Astrocyte (in vitro differentiated cells and primary cell): ENCODE measurements around the gene TNFRSF1A. TPM values are rescaled to one million over a fixed set of nuclear protein-coding genes. Genes with fewer than 3 reads are reported as not detected.

Experiments
- DNase-seq: peaks from one replicate; pipeline ENCODE4 v3.0.0-alpha.2; 2010; ENCODE audit warnings: low read depth
- FAIRE-seq: peaks from 2 replicates; lab custom pipeline; 2011; peaks lifted over from hg19 to GRCh38; lab: Jason Lieb, UNC
- H2AFZ ChIP-seq: 2 replicates; pipeline ENCODE4 v1.6.0; 2012; ENCODE audit warnings: low read depth, low read length, inconsistent platforms
- H3K27ac ChIP-seq: 2 replicates; pipeline ENCODE4 v1.5.1; 2011; ENCODE audit warnings: low read depth, low read length, inconsistent platforms
- H3K27me3 ChIP-seq: 2 replicates; pipeline ENCODE4 v1.6.0; 2011; ENCODE audit warnings: low read length, inconsistent platforms; ENCODE audit not compliant: insufficient read depth
- H3K36me3 ChIP-seq: 2 replicates; pipeline ENCODE4 v1.5.1; 2011; ENCODE audit warnings: low read length, inconsistent platforms; ENCODE audit not compliant: insufficient read depth
- H3K4me1 ChIP-seq: 2 replicates; pipeline ENCODE4 v1.5.1; 2011; ENCODE audit warnings: low read length, inconsistent platforms; ENCODE audit not compliant: insufficient read depth
- H3K4me2 ChIP-seq: 2 replicates; pipeline ENCODE4 v1.6.0; 2012; ENCODE audit warnings: low read length, inconsistent platforms
- H3K4me3 ChIP-seq: 2 replicates; pipeline ENCODE4 v1.5.1; 2011; ENCODE audit warnings: low read depth, mild to moderate bottlenecking, low read length, inconsistent platforms; ENCODE audit not compliant: insufficient read depth
- H3K79me2 ChIP-seq: 2 replicates; pipeline ENCODE4 v1.6.0; 2012; ENCODE audit warnings: mild to moderate bottlenecking, low read length, inconsistent platforms; ENCODE audit not compliant: insufficient read depth
- H3K9ac ChIP-seq: 2 replicates; pipeline ENCODE4 v1.6.0; 2012; ENCODE audit warnings: mild to moderate bottlenecking, low read length, inconsistent platforms
- H3K9me3 ChIP-seq: 2 replicates; pipeline ENCODE4 v1.5.1; 2012; ENCODE audit warnings: low read depth, mild to moderate bottlenecking, low read length, inconsistent platforms; ENCODE audit not compliant: insufficient read depth
- H4K20me1 ChIP-seq: 2 replicates; pipeline ENCODE4 v1.6.0; 2012; ENCODE audit warnings: low read length, inconsistent platforms; ENCODE audit not compliant: insufficient read depth
- H3K27ac Mint-ChIP-seq: one replicate; pipeline ENCODE4 v1.8.0; 2021; ENCODE audit warnings: mild to moderate bottlenecking, mixed read lengths; ENCODE audit not compliant: unreplicated experiment
- H3K27me3 Mint-ChIP-seq: one replicate; pipeline ENCODE4 v1.8.0; 2021; ENCODE audit warnings: low read depth, mixed read lengths; ENCODE audit not compliant: unreplicated experiment
- H3K36me3 Mint-ChIP-seq: one replicate; pipeline ENCODE4 v1.8.0; 2021; ENCODE audit warnings: low read depth, mixed read lengths; ENCODE audit not compliant: unreplicated experiment
- H3K4me1 Mint-ChIP-seq: one replicate; pipeline ENCODE4 v1.8.0; 2021; ENCODE audit warnings: low read depth, mixed read lengths; ENCODE audit not compliant: unreplicated experiment
- H3K4me3 Mint-ChIP-seq: one replicate; pipeline ENCODE4 v1.8.0; 2021; ENCODE audit warnings: mild to moderate bottlenecking, moderate library complexity, mixed read lengths; ENCODE audit not compliant: unreplicated experiment
- H3K9me3 Mint-ChIP-seq: one replicate; pipeline ENCODE4 v1.8.0; 2021; ENCODE audit warnings: mild to moderate bottlenecking, mixed read lengths; ENCODE audit not compliant: unreplicated experiment
- CTCF ChIP-seq: IDR thresholded peaks from 2 replicates; pipeline ENCODE4 v1.5.1; 2011; ENCODE audit warnings: low read depth, mild to moderate bottlenecking, inconsistent platforms, low read length, moderate library complexity; ENCODE audit not compliant: insufficient read depth
- EZH2 ChIP-seq: IDR thresholded peaks from 2 replicates; pipeline ENCODE4 v1.6.1; 2012; ENCODE audit warnings: mild to moderate bottlenecking, low read length, inconsistent platforms; ENCODE audit not compliant: insufficient read depth
- total RNA-seq: library from RNA; stranded (reverse); gene quantifications from 2 replicates; pipeline ENCODE4 v1.2.1, GENCODE V29; 2021

Gene TNFRSF1A
- total RNA-seq, 1 donor from 2014 or later: 118 TPM

DNA sequence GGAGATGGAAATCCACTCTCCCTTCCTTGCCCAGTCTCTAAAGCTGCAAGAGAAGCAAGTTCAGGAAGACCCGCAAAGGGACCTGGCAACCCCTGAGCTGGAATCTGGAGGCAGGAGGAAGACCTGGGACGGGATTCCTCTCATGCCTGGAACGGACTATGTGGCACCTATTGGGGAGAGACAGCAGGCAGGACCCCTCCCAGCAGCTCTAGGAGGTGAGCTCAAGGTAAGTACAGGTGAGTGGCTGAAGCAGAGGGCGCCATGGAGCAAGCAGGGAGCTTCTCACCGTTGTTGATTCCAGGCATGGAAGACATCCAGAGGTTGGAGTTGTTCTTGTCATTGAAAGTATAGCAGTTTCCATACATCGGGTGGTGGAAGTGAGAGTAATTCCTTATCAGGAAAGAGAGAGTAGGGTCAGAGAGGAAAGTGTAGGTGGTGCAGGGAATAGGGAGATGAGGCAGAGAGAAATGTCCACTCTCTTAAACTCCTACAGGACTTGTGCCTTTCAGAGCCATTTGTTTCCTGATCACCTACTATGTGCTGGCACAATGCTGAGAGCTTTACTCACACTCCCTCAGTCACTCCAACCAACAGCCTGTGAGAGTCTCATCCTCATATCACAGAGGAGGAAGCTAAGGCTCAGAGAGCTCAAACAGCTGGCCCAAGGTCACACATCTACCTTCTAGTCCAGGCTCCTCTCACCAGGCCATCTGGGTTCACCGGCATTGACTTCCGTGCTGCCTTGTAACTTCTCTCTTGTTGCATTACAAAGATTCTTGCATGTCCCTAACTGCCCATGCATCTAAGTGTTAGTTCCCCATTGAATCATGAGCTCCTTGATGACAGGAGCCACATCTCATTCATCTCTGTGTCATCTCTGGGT lies 13.9 kb upstream of the TNFRSF1A start:
- Histone ChIP-seq H2AFZ (no peak overlapping the region), H3K79me2 (no peaks in the 10 kb centered on the region), H3K4me2 (no peak overlapping the region), H3K9me3 (no peaks in the 10 kb centered on the region), H3K4me3 (no peak overlapping the region), H3K36me3 (no peaks in the 10 kb centered on the region), H3K4me1 (no peaks in the 10 kb centered on the region), H3K27ac (no peak overlapping the region), H4K20me1 (no peaks in the 10 kb centered on the region), H3K27me3 (no peaks in the 10 kb centered on the region), H3K9ac (no peak overlapping the region)
- Mint-ChIP-seq H3K27me3 (peaks cover 24% of the 10 kb centered on the region), H3K9me3 (no peaks in the 10 kb centered on the region), H3K4me3 (no peak overlapping the region), H3K36me3 (no peaks in the 10 kb centered on the region), H3K27ac (no peak overlapping the region), H3K4me1 (peaks cover 6% of the 10 kb centered on the region)
- DNase-seq (no peak), FAIRE-seq (no peak)
- TF ChIP-seq CTCF (no peak), EZH2 (no peak)

GRCh38 chr12:6354495-6355393 lies 12.9 kb upstream of the TNFRSF1A start:
- Mint-ChIP-seq H3K4me3 (no peak overlapping the region), H3K27me3 (peaks cover 19% of the 10 kb centered on the region), H3K27ac (no peak overlapping the region), H3K36me3 (no peaks in the 10 kb centered on the region), H3K9me3 (no peaks in the 10 kb centered on the region), H3K4me1 (peaks cover 6% of the 10 kb centered on the region)
- Histone ChIP-seq H3K27me3 (no peaks in the 10 kb centered on the region), H3K4me3 (no peak overlapping the region), H2AFZ (no peak overlapping the region), H3K36me3 (no peaks in the 10 kb centered on the region), H3K4me2 (no peak overlapping the region), H3K27ac (no peak overlapping the region), H3K4me1 (no peaks in the 10 kb centered on the region), H3K9me3 (no peaks in the 10 kb centered on the region), H4K20me1 (no peaks in the 10 kb centered on the region), H3K79me2 (no peaks in the 10 kb centered on the region), H3K9ac (no peak overlapping the region)
- no peak for FAIRE-seq
- TF ChIP-seq EZH2 (no peak), CTCF (no peak)
- DNase-seq: no peak
